Activated CD4-positive, alpha-beta memory T cell treated with anti-CD3 and anti-CD28 coated beads, Interleukin-2, amount 10 ng/mL, durations not matched to agents 7 days and 5 days (primary cell): ENCODE data around the gene MAG. TPM values are rescaled to one million over a fixed set of nuclear protein-coding genes. Genes with fewer than 3 reads are reported as not detected.
"Not testable (repeated sequence)": the region's sequence is repeated elsewhere in the genome, so short reads cannot be mapped to it uniquely, and the experiment has no call there.

Experiments used
- CTCF ChIA-PET: fragments of 350-600 bp; sonication (Branson Sonifier 250); formaldehyde crosslinking; loops from one replicate; lab custom pipeline; 2021; ENCODE audit warnings: antibody characterized with exemption, inconsistent platforms; lab: Charles Lee
- POLR2A ChIA-PET: fragments of 350-600 bp; sonication (Branson Sonifier 250); formaldehyde crosslinking; loops from one replicate; lab custom pipeline; 2021; ENCODE audit warnings: antibody characterized with exemption; lab: Charles Lee
- DNase-seq: peaks from one replicate; pipeline ENCODE4 v3.0.0-alpha.2; 2020
- H3K27ac Mint-ChIP-seq: one replicate; pipeline ENCODE4 v1.8.0; 2021; ENCODE audit warnings: mild to moderate bottlenecking, mixed read lengths
- H3K27me3 Mint-ChIP-seq: one replicate; pipeline ENCODE4 v1.8.0; 2021; ENCODE audit warnings: mixed read lengths
- H3K36me3 Mint-ChIP-seq: one replicate; pipeline ENCODE4 v1.8.0; 2021; ENCODE audit warnings: low read depth, mixed read lengths
- H3K4me1 Mint-ChIP-seq: one replicate; pipeline ENCODE4 v1.8.0; 2021; ENCODE audit warnings: mixed read lengths
- H3K4me3 Mint-ChIP-seq: one replicate; pipeline ENCODE4 v1.8.0; 2021; ENCODE audit warnings: mild to moderate bottlenecking, mixed read lengths
- H3K9me3 Mint-ChIP-seq: one replicate; pipeline ENCODE4 v1.8.0; 2021; ENCODE audit warnings: mixed read lengths
- total RNA-seq, 2 experiments: library from RNA; stranded (reverse); gene quantifications; one replicate each; pipeline ENCODE4 v1.2.3, GENCODE V29; 2021

MAG gene
- total RNA-seq, 2 experiments from 2014 or later = not detected

GRCh38 chr19:35278578-35279284 lies 13.2 kb upstream of the MAG start:
- no peaks in the 10 kb centered on the region for H3K9me3 Mint-ChIP-seq
- no peak overlapping the region for H3K4me3 Mint-ChIP-seq
- ChIA-PET POLR2A (interaction anchor here (1.8 kb wide), 1 partner anchor 9 kb away, joined by 6 read pairs; no protein-coding TSS in a partner anchor), CTCF (no interaction called here)
- H3K27me3 Mint-ChIP-seq = peaks cover 16% of the 10 kb centered on the region
- DNase-seq = no peak
- H3K27ac Mint-ChIP-seq = no peak overlapping the region
- no peaks in the 10 kb centered on the region for H3K4me1 Mint-ChIP-seq
- H3K36me3 Mint-ChIP-seq = peaks cover 33% of the 10 kb centered on the region

- H3K4me3 Mint-ChIP-seq = no peak overlapping the region
- H3K27me3 Mint-ChIP-seq = peaks cover 18% of the 10 kb centered on the region
- no peak for DNase-seq
- no peak overlapping the region for H3K27ac Mint-ChIP-seq
- ChIA-PET CTCF (no interaction called here), POLR2A (interaction anchor here (1.8 kb wide), 1 partner anchor 10 kb away, joined by 6 read pairs; no protein-coding TSS in a partner anchor)
- peaks cover 26% of the 10 kb centered on the region for H3K36me3 Mint-ChIP-seq
- H3K9me3 Mint-ChIP-seq = no peaks in the 10 kb centered on the region
- H3K4me1 Mint-ChIP-seq = no peaks in the 10 kb centered on the region
Observed at GRCh38 chr19:35279374-35279773, 12.6 kb upstream of the MAG start.

- ChIA-PET POLR2A (interaction anchor here (0.8 to 1.3 kb wide), 3 partner anchors 9 to 22 kb away, joined by 3 to 4 read pairs (median 3); no protein-coding TSS in a partner anchor), CTCF (no interaction called here)
- DNase-seq = no peak
- Mint-ChIP-seq H3K4me3 (no peak overlapping the region), H3K9me3 (no peaks in the 10 kb centered on the region), H3K4me1 (no peaks in the 10 kb centered on the region), H3K27me3 (peaks cover 21% of the 10 kb centered on the region), H3K36me3 (peaks cover 19% of the 10 kb centered on the region), H3K27ac (no peak overlapping the region)
Observed at GRCh38 chr19:35279985-35280821, 11.8 kb upstream of the MAG start.

GRCh38 chr19:35281303-35281702 lies 10.7 kb upstream of the MAG start:
- ChIA-PET POLR2A (interaction anchor here (0.9 to 1.3 kb wide), 2 partner anchors 14 to 21 kb away, joined by 3 read pairs; no protein-coding TSS in a partner anchor), CTCF (no interaction called here)
- Mint-ChIP-seq H3K9me3 (no peaks in the 10 kb centered on the region), H3K4me3 (no peak overlapping the region), H3K36me3 (peaks cover 11% of the 10 kb centered on the region), H3K4me1 (no peaks in the 10 kb centered on the region), H3K27ac (no peak overlapping the region), H3K27me3 (peaks cover 21% of the 10 kb centered on the region)
- DNase-seq = no peak

- Mint-ChIP-seq H3K27ac (no peak overlapping the region), H3K4me1 (no peaks in the 10 kb centered on the region), H3K4me3 (no peak overlapping the region), H3K9me3 (no peaks in the 10 kb centered on the region), H3K36me3 (peaks cover 1% of the 10 kb centered on the region), H3K27me3 (peaks cover 22% of the 10 kb centered on the region)
- ChIA-PET CTCF (no interaction called here), POLR2A (no interaction called here)
- no peak for DNase-seq
Observed at GRCh38 chr19:35284153-35285094, 7.5 kb upstream of the MAG start.

GRCh38 chr19:35285095-35285449 lies 6.9 kb upstream of the MAG start:
- no peak overlapping the region for H3K27ac Mint-ChIP-seq
- H3K4me1 Mint-ChIP-seq = no peaks in the 10 kb centered on the region
- POLR2A ChIA-PET = no interaction called here
- H3K4me3 Mint-ChIP-seq = no peak overlapping the region
- CTCF ChIA-PET = interaction anchor here (0.6 kb wide), 1 partner anchor 214 kb away, joined by 3 read pairs; no protein-coding TSS in a partner anchor
- DNase-seq = no peak
- no peaks in the 10 kb centered on the region for H3K36me3 Mint-ChIP-seq
- peaks cover 22% of the 10 kb centered on the region for H3K27me3 Mint-ChIP-seq
- no peaks in the 10 kb centered on the region for H3K9me3 Mint-ChIP-seq

GRCh38 chr19:35285465-35285864 lies 6.5 kb upstream of the MAG start:
- H3K36me3 Mint-ChIP-seq, H3K27ac Mint-ChIP-seq, DNase-seq, H3K9me3 Mint-ChIP-seq, POLR2A ChIA-PET, H3K4me3 Mint-ChIP-seq, H3K4me1 Mint-ChIP-seq: not testable (repeated sequence)
- peaks cover 22% of the 10 kb centered on the region for H3K27me3 Mint-ChIP-seq
- CTCF ChIA-PET = interaction anchor here (0.6 kb wide), 1 partner anchor 214 kb away, joined by 3 read pairs; no protein-coding TSS in a partner anchor

- H3K27ac Mint-ChIP-seq, DNase-seq, H3K4me3 Mint-ChIP-seq, H3K4me1 Mint-ChIP-seq, POLR2A ChIA-PET, H3K36me3 Mint-ChIP-seq, H3K9me3 Mint-ChIP-seq: not testable (repeated sequence)
- CTCF ChIA-PET = interaction anchor here (1.3 kb wide), 1 partner anchor 132 kb away, joined by 3 read pairs; the partner anchor contains the start of gene FXYD5
- peaks cover 22% of the 10 kb centered on the region for H3K27me3 Mint-ChIP-seq
Observed at GRCh38 chr19:35286101-35286500, 5.9 kb upstream of the MAG start.

GRCh38 chr19:35287713-35288112 lies 4.2 kb upstream of the MAG start:
- H3K27me3 Mint-ChIP-seq = peaks cover 14% of the 10 kb centered on the region
- H3K36me3 Mint-ChIP-seq = no peaks in the 10 kb centered on the region
- ChIA-PET CTCF (no interaction called here), POLR2A (no interaction called here)
- H3K27ac Mint-ChIP-seq = no peak overlapping the region
- H3K4me1 Mint-ChIP-seq = no peaks in the 10 kb centered on the region
- H3K9me3 Mint-ChIP-seq = no peaks in the 10 kb centered on the region
- no peak overlapping the region for H3K4me3 Mint-ChIP-seq
- DNase-seq = no peak

- ChIA-PET CTCF (no interaction called here), POLR2A (interaction anchor here (1.5 kb wide), 1 partner anchor 8 kb away, joined by 4 read pairs; no protein-coding TSS in a partner anchor)
- Mint-ChIP-seq H3K36me3 (no peaks in the 10 kb centered on the region), H3K4me1 (no peaks in the 10 kb centered on the region), H3K27ac (no peak overlapping the region), H3K4me3 (no peak overlapping the region), H3K27me3 (peaks cover 11% of the 10 kb centered on the region), H3K9me3 (no peaks in the 10 kb centered on the region)
- DNase-seq = no peak
Observed at GRCh38 chr19:35288331-35288730, 3.6 kb upstream of the MAG start.

GRCh38 chr19:35288906-35289305 lies 3.1 kb upstream of the MAG start:
- Mint-ChIP-seq H3K4me3 (no peak overlapping the region), H3K9me3 (no peaks in the 10 kb centered on the region), H3K27me3 (peaks cover 9% of the 10 kb centered on the region), H3K4me1 (no peaks in the 10 kb centered on the region), H3K36me3 (no peaks in the 10 kb centered on the region), H3K27ac (no peak overlapping the region)
- POLR2A ChIA-PET = interaction anchor here (1.5 kb wide), 1 partner anchor 9 kb away, joined by 4 read pairs; no protein-coding TSS in a partner anchor
- no peak for DNase-seq
- CTCF ChIA-PET = no interaction called here

- Mint-ChIP-seq H3K36me3 (no peaks in the 10 kb centered on the region), H3K27ac (no peak overlapping the region), H3K9me3 (no peaks in the 10 kb centered on the region), H3K4me1 (peaks cover under 1% of the 10 kb centered on the region), H3K4me3 (no peak overlapping the region), H3K27me3 (peaks cover 4% of the 10 kb centered on the region)
- CTCF ChIA-PET = no interaction called here
- no peak for DNase-seq
- POLR2A ChIA-PET = no interaction called here
Observed at GRCh38 chr19:35290381-35291127, 1.4 kb upstream of the MAG start.
